ENCODE results near the gene BEST4.

The BEST4 gene

DNA sequence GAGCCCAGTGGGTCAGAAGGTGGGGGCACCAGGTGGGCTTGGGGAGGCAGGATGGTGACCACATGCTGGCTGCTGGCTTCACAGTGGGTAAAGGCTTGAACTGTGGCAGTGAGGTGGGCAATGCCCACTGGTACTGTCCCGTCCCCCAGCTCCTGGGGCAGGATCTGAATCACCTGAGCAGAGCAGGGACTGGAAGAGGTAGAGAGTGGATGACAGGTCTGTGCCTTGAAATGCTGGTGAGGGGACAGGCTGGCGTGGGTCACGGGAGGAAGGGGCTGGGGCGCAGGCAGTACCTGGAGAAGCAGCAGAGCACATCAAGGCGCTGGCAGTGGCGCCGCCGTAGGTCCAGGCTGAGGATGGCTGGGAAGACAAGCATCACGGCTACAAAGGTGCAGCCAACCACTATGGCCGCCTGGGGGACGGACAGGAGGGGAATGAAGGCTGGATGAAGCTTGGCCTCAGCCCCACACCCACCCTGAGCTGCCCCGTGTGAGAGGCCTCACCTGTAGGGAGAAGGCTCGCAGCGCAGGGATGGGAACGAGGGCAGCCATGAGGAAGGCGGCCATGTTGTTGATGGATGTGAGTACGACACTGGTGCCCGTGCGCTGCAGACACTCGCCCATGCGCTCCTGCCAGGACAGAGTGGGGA lies 40.2 kb upstream of the BEST4 start:
- TF ChIP-seq, protein P1, sequence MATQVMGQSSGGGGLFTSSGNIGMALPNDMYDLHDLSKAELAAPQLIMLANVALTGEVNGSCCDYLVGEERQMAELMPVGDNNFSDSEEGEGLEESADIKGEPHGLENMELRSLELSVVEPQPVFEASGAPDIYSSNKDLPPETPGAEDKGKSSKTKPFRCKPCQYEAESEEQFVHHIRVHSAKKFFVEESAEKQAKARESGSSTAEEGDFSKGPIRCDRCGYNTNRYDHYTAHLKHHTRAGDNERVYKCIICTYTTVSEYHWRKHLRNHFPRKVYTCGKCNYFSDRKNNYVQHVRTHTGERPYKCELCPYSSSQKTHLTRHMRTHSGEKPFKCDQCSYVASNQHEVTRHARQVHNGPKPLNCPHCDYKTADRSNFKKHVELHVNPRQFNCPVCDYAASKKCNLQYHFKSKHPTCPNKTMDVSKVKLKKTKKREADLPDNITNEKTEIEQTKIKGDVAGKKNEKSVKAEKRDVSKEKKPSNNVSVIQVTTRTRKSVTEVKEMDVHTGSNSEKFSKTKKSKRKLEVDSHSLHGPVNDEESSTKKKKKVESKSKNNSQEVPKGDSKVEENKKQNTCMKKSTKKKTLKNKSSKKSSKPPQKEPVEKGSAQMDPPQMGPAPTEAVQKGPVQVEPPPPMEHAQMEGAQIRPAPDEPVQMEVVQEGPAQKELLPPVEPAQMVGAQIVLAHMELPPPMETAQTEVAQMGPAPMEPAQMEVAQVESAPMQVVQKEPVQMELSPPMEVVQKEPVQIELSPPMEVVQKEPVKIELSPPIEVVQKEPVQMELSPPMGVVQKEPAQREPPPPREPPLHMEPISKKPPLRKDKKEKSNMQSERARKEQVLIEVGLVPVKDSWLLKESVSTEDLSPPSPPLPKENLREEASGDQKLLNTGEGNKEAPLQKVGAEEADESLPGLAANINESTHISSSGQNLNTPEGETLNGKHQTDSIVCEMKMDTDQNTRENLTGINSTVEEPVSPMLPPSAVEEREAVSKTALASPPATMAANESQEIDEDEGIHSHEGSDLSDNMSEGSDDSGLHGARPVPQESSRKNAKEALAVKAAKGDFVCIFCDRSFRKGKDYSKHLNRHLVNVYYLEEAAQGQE (IDR thresholded peaks at IDR 0.05; ENCODE audit: insufficient read depth in 1 of 2, low read depth in 2 of 2, low read length in 2 of 2): no peak
- TF ChIP-seq SIN3A (IDR thresholded peaks at IDR 0.05; ENCODE audit: borderline replicate concordance, insufficient read depth, low read length): no peak
- no peak for TF ChIP-seq FOXP2 (optimal IDR thresholded peaks at IDR 0.05; ENCODE audit: borderline replicate concordance, extremely low read depth, extremely low read length, insufficient read depth)
- TF ChIP-seq TAF1 (IDR thresholded peaks at IDR 0.05; ENCODE audit: borderline replicate concordance, insufficient read depth, low read length): no peak

DNA sequence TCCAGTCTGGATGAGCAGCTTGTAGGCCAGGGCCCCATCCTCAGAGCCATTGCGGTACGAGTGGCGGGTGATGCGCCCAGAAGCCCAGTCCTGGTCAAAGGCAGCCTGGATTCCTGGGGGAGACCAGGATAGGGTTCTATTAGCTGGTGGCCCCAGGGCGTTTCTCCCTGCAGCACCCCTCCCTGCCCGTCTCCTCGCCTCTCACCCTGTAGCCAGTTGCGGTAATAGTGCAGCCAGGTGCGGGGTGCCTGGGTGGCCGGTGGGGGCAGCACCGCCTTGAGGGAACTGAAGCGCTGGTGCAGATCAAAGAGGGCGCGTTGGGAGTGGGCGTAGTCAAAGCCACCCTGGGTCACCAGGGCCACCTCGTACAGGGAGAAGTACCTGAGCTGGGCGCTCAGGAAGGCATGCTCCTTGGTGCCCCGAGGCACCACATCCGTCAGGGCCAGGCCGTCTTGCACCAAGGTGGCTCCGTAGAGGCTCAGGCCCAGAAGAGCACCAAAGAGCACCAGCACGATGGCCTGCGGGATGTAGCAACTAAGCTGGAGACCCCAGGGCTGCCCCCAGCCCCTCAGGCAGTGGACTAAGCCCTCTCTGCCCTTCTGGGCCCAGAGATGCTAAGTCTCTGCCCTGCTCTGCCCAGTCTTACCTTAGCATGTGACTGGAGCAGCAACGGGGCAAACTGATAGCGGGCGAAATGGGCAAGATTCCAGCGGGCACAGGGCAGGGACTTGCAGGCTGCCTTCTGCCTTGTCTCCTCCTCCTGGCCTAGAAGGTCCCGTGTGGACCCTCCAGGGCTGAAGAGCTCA lies 39.4 kb upstream of the BEST4 start:
- TF ChIP-seq TAF1 (IDR thresholded peaks at IDR 0.05; ENCODE audit: borderline replicate concordance, insufficient read depth, low read length) (no peak), SIN3A (IDR thresholded peaks at IDR 0.05; ENCODE audit: borderline replicate concordance, insufficient read depth, low read length) (no peak), POLR2AphosphoS5 (IDR thresholded peaks at IDR 0.05; ENCODE audit: low read depth, low read length) (no peak), FOXP2 (optimal IDR thresholded peaks at IDR 0.05; ENCODE audit: borderline replicate concordance, extremely low read depth, extremely low read length, insufficient read depth) (no peak)
- TF ChIP-seq, protein P1 (IDR thresholded peaks at IDR 0.05; ENCODE audit: insufficient read depth in 1 of 2, low read depth in 2 of 2, low read length in 2 of 2): no peak

DNA sequence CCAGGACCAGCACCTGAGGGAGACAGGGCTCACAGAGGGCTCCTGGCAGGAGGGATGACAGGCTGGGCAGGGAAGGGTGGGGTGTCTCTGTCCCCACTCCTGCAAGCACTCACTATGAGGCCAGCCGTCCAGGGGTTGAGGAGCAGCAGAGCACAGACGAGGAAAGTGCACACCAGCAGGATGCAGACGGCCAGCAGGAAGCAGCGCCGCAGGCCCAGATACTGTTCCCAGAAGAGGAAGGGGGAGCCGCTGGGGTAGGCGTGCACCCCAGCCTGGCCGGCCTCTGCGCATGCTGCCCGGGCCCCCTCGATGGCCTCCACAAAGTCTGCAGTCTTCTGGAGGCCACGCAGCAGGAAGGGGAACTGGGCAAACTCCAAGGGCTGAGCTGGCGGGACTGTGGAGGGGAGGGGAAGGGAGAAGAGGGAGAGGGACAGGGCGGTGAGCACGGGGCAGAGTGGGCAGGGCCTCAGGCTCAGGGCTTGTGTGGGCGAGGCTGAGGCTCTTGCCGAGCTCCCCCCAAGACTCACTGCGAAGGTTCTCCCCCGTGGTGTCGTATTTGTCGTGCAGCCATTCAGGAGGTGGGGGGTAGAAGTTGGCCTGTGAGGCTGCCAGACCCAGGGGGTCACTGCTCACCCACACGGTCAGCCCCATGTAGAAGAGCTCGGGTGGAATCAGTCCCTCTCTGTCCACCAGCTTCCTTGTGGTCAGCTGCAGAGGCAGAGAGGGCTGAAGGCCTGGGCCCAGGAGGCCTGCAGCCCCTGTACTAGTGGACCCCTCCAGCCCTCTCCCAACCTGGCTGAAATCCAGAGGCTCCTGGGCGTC lies 38.6 kb upstream of the BEST4 start:
- TF ChIP-seq POLR2AphosphoS5 (IDR thresholded peaks at IDR 0.05; ENCODE audit: low read depth, low read length) (no peak), FOXP2 (optimal IDR thresholded peaks at IDR 0.05; ENCODE audit: borderline replicate concordance, extremely low read depth, extremely low read length, insufficient read depth) (no peak), SIN3A (IDR thresholded peaks at IDR 0.05; ENCODE audit: borderline replicate concordance, insufficient read depth, low read length) (no peak), TAF1 (IDR thresholded peaks at IDR 0.05; ENCODE audit: borderline replicate concordance, insufficient read depth, low read length) (no peak)
- TF ChIP-seq, protein P1 (IDR thresholded peaks at IDR 0.05; ENCODE audit: insufficient read depth in 1 of 2, low read depth in 2 of 2, low read length in 2 of 2): no peak

DNA sequence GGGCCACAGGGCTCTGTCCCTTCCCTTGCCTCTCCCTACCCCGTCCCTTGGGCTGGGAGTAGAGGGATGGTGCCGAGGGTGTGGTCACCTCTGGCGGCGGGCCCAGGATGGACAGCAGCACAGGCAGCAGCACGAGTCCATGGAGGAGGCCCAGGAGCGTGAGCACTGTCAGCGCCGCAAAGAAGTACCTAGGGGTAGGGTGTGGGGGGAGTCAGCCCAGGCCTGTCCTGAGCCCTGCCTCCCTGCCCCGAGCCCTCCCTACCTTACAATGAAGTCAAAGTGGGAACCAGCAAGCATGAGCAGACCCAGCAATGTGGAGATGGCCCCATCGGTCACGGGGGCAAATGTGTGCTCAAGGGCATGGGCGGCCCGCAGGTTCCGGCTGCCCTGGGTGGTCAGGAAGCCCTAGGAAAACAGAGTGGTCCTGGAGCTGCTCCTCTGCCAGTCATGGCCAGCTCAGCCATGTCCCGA lies 35.0 kb upstream of the BEST4 start:
- TF ChIP-seq TAF1 (IDR thresholded peaks at IDR 0.05; ENCODE audit: borderline replicate concordance, insufficient read depth, low read length): no peak
- TF ChIP-seq SIN3A (IDR thresholded peaks at IDR 0.05; ENCODE audit: borderline replicate concordance, insufficient read depth, low read length): no peak
- TF ChIP-seq FOXP2 (optimal IDR thresholded peaks at IDR 0.05; ENCODE audit: borderline replicate concordance, extremely low read depth, extremely low read length, insufficient read depth): no peak
- TF ChIP-seq, protein P1 (IDR thresholded peaks at IDR 0.05; ENCODE audit: insufficient read depth in 1 of 2, low read depth in 2 of 2, low read length in 2 of 2): no peak
- no peak for TF ChIP-seq POLR2AphosphoS5 (IDR thresholded peaks at IDR 0.05; ENCODE audit: low read depth, low read length)

All from PFSK-1 (cell line).